Upper lobe of left lung (tissue), 6 donors: ENCODE data around the gene ORM1. TPM values are rescaled to one million over a fixed set of nuclear protein-coding genes. Genes with fewer than 3 reads are reported as not detected.
"Not testable (repeated sequence)": the region's sequence is repeated elsewhere in the genome, so short reads cannot be mapped to it uniquely, and the experiment has no call there.

Experiments used
- ATAC-seq, 2 donors: fragments of 200-7000 bp; cut with Tn5 transposase; one replicate each; pipeline ENCODE4 v1.9.1; 2022; ENCODE audit warnings: mild to moderate bottlenecking in 2 of 2, moderate library complexity in 2 of 2; ENCODE audit not compliant: low FRiP score in 2 of 2
- DNase-seq, 2 donors: peaks; one replicate each; pipeline ENCODE4 v3.0.0-alpha.2; 2019 to 2020
- H3K27ac ChIP-seq, 4 donors: fragments of 200-600 bp; sonication (generic); one replicate each; pipeline ENCODE4 v1.5.1; 2016 to 2019
- H3K27me3 ChIP-seq, 4 donors: fragments of 200-600 bp; sonication (generic); one replicate each; pipeline ENCODE4 v1.5.1; 2017 to 2019
- H3K36me3 ChIP-seq, 4 donors: fragments of 200-600 bp; sonication (generic); one replicate each; pipeline ENCODE4 v1.5.1; 2016 to 2019
- H3K4me1 ChIP-seq, 4 donors: fragments of 200-600 bp; sonication (generic); one replicate each; pipeline ENCODE4 v1.5.1; 2018 to 2019
- H3K4me3 ChIP-seq, 4 donors: fragments of 200-600 bp; sonication (generic); one replicate each; pipeline ENCODE4 v1.5.1; 2017 to 2019; ENCODE audit warnings: mild to moderate bottlenecking in 2 of 4, moderate library complexity in 1 of 4
- H3K9me3 ChIP-seq, 4 donors: fragments of 200-600 bp; sonication (generic); one replicate each; pipeline ENCODE4 v1.5.1; 2018 to 2019
- CTCF ChIP-seq, 6 experiments: fragments of 450-650 bp in 4 of 6; fragments of 200-600 bp in 2 of 6; sonication (generic) in 2 of 6; IDR thresholded peaks; one replicate each; pipeline ENCODE4 v1.5.1; 2016 to 2019; ENCODE audit warnings: antibody characterized with exemption in 6 of 6
- EP300 ChIP-seq, 4 donors: sonication (generic); formaldehyde crosslinking; IDR thresholded peaks; one replicate each; pipeline ENCODE4 v1.5.1; 2017; ENCODE audit warnings: antibody characterized with exemption in 4 of 4, control low read depth in 2 of 4
- POLR2A ChIP-seq, 4 donors: fragments of 450-650 bp; IDR thresholded peaks; one replicate each; pipeline ENCODE4 v1.5.1; 2016 to 2017; ENCODE audit warnings: antibody characterized with exemption in 4 of 4, mild to moderate bottlenecking in 2 of 4
- POLR2AphosphoS5 ChIP-seq, 2 donors: sonication (generic); formaldehyde crosslinking; IDR thresholded peaks; one replicate each; pipeline ENCODE4 v1.5.1; 2017; ENCODE audit warnings: antibody characterized with exemption in 2 of 2
- WGBS, 2 donors: methylation state at CpG; one replicate each; pipeline ENCODE4 v1.1.5; 2017 to 2018; 5-methylcytosine and 5-hydroxymethylcytosine counted together
- total RNA-seq, 6 donors: library from RNA; depleted of rRNA in 4 of 6; stranded (reverse); fragments of >200 nt in 4 of 6; gene quantifications; one replicate each; pipeline versions ENCODE4 v1.1.0 to v1.2.1, GENCODE V29; 2016 to 2021
- donor health status: DM: no; HTN: no; CAD: no; lungs with moderate emphysema.
- donor health status: DM: no; HTN: yes; CAD: no; lungs with severe emphysema.

The ORM1 gene
- 10 to 100 TPM in 4 of 6 donors, 1 to 10 TPM in 1, not detected in 1; 1.8 to 17.9 (median 12.0) TPM for total RNA-seq

DNA sequence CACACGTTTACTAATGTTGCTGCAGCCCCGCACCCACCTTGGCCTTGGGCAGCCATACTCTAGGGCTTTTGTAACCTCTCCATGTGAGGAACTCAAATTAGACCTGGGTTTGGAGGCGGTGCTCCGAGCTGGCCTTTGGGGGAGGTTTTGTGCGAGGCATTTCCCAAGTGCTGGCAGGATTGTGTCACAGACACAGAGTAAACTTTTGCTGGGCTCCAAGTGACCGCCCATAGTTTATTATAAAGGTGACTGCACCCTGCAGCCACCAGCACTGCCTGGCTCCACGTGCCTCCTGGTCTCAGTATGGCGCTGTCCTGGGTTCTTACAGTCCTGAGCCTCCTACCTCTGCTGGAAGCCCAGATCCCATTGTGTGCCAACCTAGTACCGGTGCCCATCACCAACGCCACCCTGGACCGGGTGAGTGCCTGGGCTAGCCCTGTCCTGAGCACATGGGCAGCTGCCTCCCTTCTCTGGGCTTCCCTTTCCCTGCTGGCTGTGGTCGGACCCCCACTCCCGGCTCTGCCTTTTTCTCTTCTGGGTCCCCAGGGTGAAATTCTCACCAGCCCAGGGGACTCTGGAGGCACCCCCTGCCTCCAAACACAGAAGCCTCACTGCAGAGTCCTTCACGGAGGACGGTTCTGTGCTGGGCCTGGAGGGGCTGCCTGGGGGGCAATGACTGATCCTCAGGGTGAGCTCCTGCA lies at the start of gene ORM1:
Gene ORM1 (plus strand): TSS at position 268 of the 701 bp plus-strand sequence. CDS start 36 bp downstream, at position 304.
- peak; percentile 39 to 83 for ATAC-seq
- DNase-seq, H3K36me3 ChIP-seq, H3K4me1 ChIP-seq, H3K9me3 ChIP-seq, H3K27me3 ChIP-seq, H3K4me3 ChIP-seq, H3K27ac ChIP-seq: not testable (repeated sequence)
- 76 to 100% methylated on average over 2 to 5 of the region's 15 CpGs for WGBS, 2 donors

- Histone ChIP-seq H3K27me3 (no peaks in the 10 kb centered on the region), H3K4me1 (no peaks in the 10 kb centered on the region), H3K36me3 (no peaks in the 10 kb centered on the region), H3K27ac (no peak overlapping the region), H3K4me3 (no peak overlapping the region), H3K9me3 (no peaks in the 10 kb centered on the region)
- TF ChIP-seq POLR2A (IDR thresholded peaks at IDR 0.05) (no peak), POLR2AphosphoS5 (IDR thresholded peaks at IDR 0.05) (no peak), CTCF (IDR thresholded peaks at IDR 0.05) (no peak), EP300 (IDR thresholded peaks at IDR 0.05) (no peak)
- DNase-seq (no peak), ATAC-seq (no peak)
- 85 to 90% methylated on average over 7 of the region's 7 CpGs for WGBS, 2 donors
Observed at GRCh38 chr9:114273461-114273881, 49.4 kb upstream of the ORM1 start.

DNA sequence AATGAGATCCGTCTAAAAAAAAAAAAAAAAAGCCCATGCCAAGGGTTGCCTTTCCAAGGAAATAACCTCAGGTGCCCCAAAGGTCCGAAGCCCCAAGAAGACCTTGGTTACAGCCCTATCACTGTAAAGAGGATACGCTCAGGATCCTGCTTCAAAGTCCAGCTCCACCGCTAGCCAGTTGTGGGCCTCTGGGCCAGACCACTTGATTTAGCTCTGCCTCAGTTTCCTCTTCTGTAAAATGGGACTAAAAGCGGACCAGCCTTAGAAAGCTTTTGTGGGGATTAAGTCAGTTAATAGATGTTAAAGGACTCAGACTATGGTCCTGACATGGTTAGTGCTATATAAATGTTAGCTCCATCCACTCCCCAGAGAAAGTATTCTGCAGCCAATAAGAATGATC lies 48.7 kb upstream of the ORM1 start:
- no peaks in the 10 kb centered on the region for H3K9me3 ChIP-seq
- 92 to 93% methylated on average over 5 of the region's 5 CpGs for WGBS, 2 donors
- DNase-seq, result no peak
- H3K36me3 ChIP-seq, result no peaks in the 10 kb centered on the region
- H3K27ac ChIP-seq, result no peak overlapping the region
- H3K27me3 ChIP-seq, result no peaks in the 10 kb centered on the region
- no peak for ATAC-seq
- H3K4me3 ChIP-seq, result no peak overlapping the region
- no peaks in the 10 kb centered on the region for H3K4me1 ChIP-seq
- TF ChIP-seq EP300 (IDR thresholded peaks at IDR 0.05) (no peak), CTCF (IDR thresholded peaks at IDR 0.05) (no peak), POLR2AphosphoS5 (IDR thresholded peaks at IDR 0.05) (no peak), POLR2A (IDR thresholded peaks at IDR 0.05) (no peak)

- DNase-seq (peak in 1 of 2 donors; percentile 73), ATAC-seq (no peak)
- Histone ChIP-seq H3K27ac (no peak overlapping the region), H3K4me3 (no peak overlapping the region), H3K36me3 (no peaks in the 10 kb centered on the region), H3K27me3 (no peaks in the 10 kb centered on the region), H3K9me3 (no peaks in the 10 kb centered on the region), H3K4me1 (no peaks in the 10 kb centered on the region)
- TF ChIP-seq POLR2AphosphoS5 (IDR thresholded peaks at IDR 0.05) (no peak), POLR2A (IDR thresholded peaks at IDR 0.05) (no peak), CTCF (IDR thresholded peaks at IDR 0.05) (no peak), EP300 (IDR thresholded peaks at IDR 0.05) (no peak)
- 76 to 87% methylated on average over 5 to 13 of the region's 15 CpGs for WGBS, 2 donors
Observed at GRCh38 chr9:114275246-114276004, 47.5 kb upstream of the ORM1 start.

GRCh38 chr9:114276908-114277821 lies 45.7 kb upstream of the ORM1 start:
- ATAC-seq (no peak), DNase-seq (no peak)
- TF ChIP-seq POLR2A (IDR thresholded peaks at IDR 0.05) (no peak), POLR2AphosphoS5 (IDR thresholded peaks at IDR 0.05) (peak in 1 of 2 donors; percentile 17)
- Histone ChIP-seq H3K27me3 (no peaks in the 10 kb centered on the region), H3K36me3 (no peaks in the 10 kb centered on the region), H3K4me1 (no peaks in the 10 kb centered on the region), H3K4me3 (no peak overlapping the region), H3K9me3 (no peaks in the 10 kb centered on the region), H3K27ac (no peak overlapping the region)
- 86 to 90% methylated on average over 18 of the region's 18 CpGs for WGBS, 2 donors
